IMR-90 (cell line): Measurements from ENCODE around the gene RADIL. TPM values are rescaled to one million over a fixed set of nuclear protein-coding genes. Genes with fewer than 3 reads are reported as not detected.

Experiments used
- ATAC-seq: fragments of 200-7000 bp; cut with Tn5 transposase; 2 replicates; pipeline ENCODE4 v1.9.1; 2020; ENCODE audit warnings: low read depth, mild to moderate bottlenecking, moderate library complexity
- BruUV-seq: library from RNA; stranded (reverse); fragments of 400-500 nt; replicated peaks from 2 replicates; lab custom pipeline; 2021; lab: Mats Ljungman, UMichigan
- CTCF ChIA-PET: fragments of 300-600 bp; formaldehyde crosslinking; extraction: SDS; loops from one replicate; lab custom pipeline; 2021; ENCODE audit warnings: antibody characterized with exemption; lab: Yijun Ruan, JAX
- POLR2A ChIA-PET: fragments of 300-600 bp; sonication (Branson Sonifier 250); formaldehyde crosslinking; loops from one replicate; lab custom pipeline; 2022; ENCODE audit warnings: antibody characterized with exemption; ENCODE audit not compliant: unreplicated experiment; lab: Charles Lee
- DNase-seq: peaks from one replicate; pipeline ENCODE4 v3.0.0; 2013
- H2AFZ ChIP-seq: replicated peaks from 2 replicates; pipeline ENCODE3; 2013; ENCODE audit warnings: low read length, mild to moderate bottlenecking; ENCODE audit not compliant: poor library complexity
- H2AK5ac ChIP-seq: 2 replicates; pipeline ENCODE4 v1.6.1; 2013; ENCODE audit warnings: low read depth, low read length, inconsistent platforms
- H2AK9ac ChIP-seq: replicated peaks from 2 replicates; pipeline ENCODE3; 2013; ENCODE audit warnings: mild to moderate bottlenecking, low read depth, low read length, moderate library complexity; ENCODE audit not compliant: poor library complexity
- H2BK120ac ChIP-seq: 2 replicates; pipeline ENCODE4 v1.6.1; 2013; ENCODE audit warnings: low read depth, low read length, inconsistent platforms
- H2BK15ac ChIP-seq: 3 replicates; pipeline ENCODE4 v1.6.1; 2013; ENCODE audit warnings: low read depth, low read length, inconsistent platforms
- H2BK20ac ChIP-seq: 2 replicates; pipeline ENCODE4 v1.6.1; 2013; ENCODE audit warnings: low read depth, mild to moderate bottlenecking, inconsistent platforms, low read length, moderate library complexity
- H2BK5ac ChIP-seq: 2 replicates; pipeline ENCODE4 v1.6.1; 2013; ENCODE audit warnings: mild to moderate bottlenecking, low read depth, low read length, inconsistent platforms; ENCODE audit not compliant: poor library complexity, severe bottlenecking
- H3K14ac ChIP-seq: replicated peaks from 2 replicates; pipeline ENCODE4 v1.6.1; 2013; ENCODE audit warnings: low read depth, low read length, inconsistent platforms
- H3K18ac ChIP-seq: 2 replicates; pipeline ENCODE4 v1.6.1; 2013; ENCODE audit warnings: low read depth, low read length, control low read depth
- H3K23ac ChIP-seq: 2 replicates; pipeline ENCODE4 v1.6.1; 2013; ENCODE audit warnings: low read depth, low read length, inconsistent platforms
- H3K27ac ChIP-seq: 2 replicates; pipeline ENCODE4 v1.5.1; 2013; ENCODE audit warnings: mild to moderate bottlenecking, control low read depth, low read length; ENCODE audit not compliant: insufficient read depth
- H3K27me3 ChIP-seq: 2 replicates; pipeline ENCODE4 v1.6.1; 2013; ENCODE audit warnings: low read length; ENCODE audit not compliant: control insufficient read depth, insufficient read depth
- H3K36me3 ChIP-seq: 2 replicates; pipeline ENCODE4 v1.6.1; 2013; ENCODE audit warnings: low read length, mixed read lengths; ENCODE audit not compliant: control insufficient read depth, insufficient read depth
- H3K4ac ChIP-seq: 2 replicates; pipeline ENCODE4 v1.6.1; 2013; ENCODE audit warnings: low read depth, low read length, inconsistent platforms
- H3K4me1 ChIP-seq: 2 replicates; pipeline ENCODE4 v1.6.1; 2013; ENCODE audit warnings: low read length, mixed read lengths; ENCODE audit not compliant: control insufficient read depth, insufficient read depth
- H3K4me2 ChIP-seq: 2 replicates; pipeline ENCODE4 v1.6.1; 2013; ENCODE audit warnings: low read depth, mild to moderate bottlenecking, control low read depth, low read length, moderate library complexity
- H3K4me3 ChIP-seq: 2 replicates; pipeline ENCODE4 v1.5.1; 2013; ENCODE audit warnings: low read depth, mild to moderate bottlenecking, control low read depth, low read length, moderate library complexity; ENCODE audit not compliant: insufficient read depth
- H3K56ac ChIP-seq: 2 replicates; pipeline ENCODE4 v1.6.1; 2013; ENCODE audit warnings: low read length, inconsistent platforms; ENCODE audit not compliant: insufficient read depth; ENCODE audit errors: extremely low read depth
- H3K79me1 ChIP-seq, 2 experiments: 2 replicates each; pipeline ENCODE4 v1.6.1; 2013; ENCODE audit warnings: low read length in 2 of 2, inconsistent platforms in 1 of 2, low read depth in 1 of 2
- H3K9ac ChIP-seq: 2 replicates; pipeline ENCODE4 v1.6.1; 2013; ENCODE audit warnings: low read depth, low read length, control low read depth
- H3K9me1 ChIP-seq: 2 replicates; pipeline ENCODE4 v1.6.1; 2013; ENCODE audit warnings: low read length, inconsistent platforms; ENCODE audit not compliant: insufficient read depth
- H3K9me3 ChIP-seq: 2 replicates; pipeline ENCODE4 v1.6.1; 2013; ENCODE audit warnings: low read length; ENCODE audit not compliant: control insufficient read depth, insufficient read depth
- H4K20me1 ChIP-seq: 2 replicates; pipeline ENCODE4 v1.6.1; 2013; ENCODE audit warnings: low read length, inconsistent platforms; ENCODE audit not compliant: insufficient read depth
- H4K5ac ChIP-seq: 2 replicates; pipeline ENCODE4 v1.6.1; 2013; ENCODE audit warnings: mild to moderate bottlenecking, low read depth, low read length, control low read depth
- H4K8ac ChIP-seq, 2 experiments: 2 replicates each; pipeline ENCODE4 v1.6.1; 2013; ENCODE audit warnings: low read depth in 2 of 2, low read length in 2 of 2, control low read depth in 1 of 2, inconsistent platforms in 1 of 2
- H4K91ac ChIP-seq: 2 replicates; pipeline ENCODE4 v1.6.1; 2013; ENCODE audit warnings: low read depth, low read length, inconsistent platforms; ENCODE audit not compliant: insufficient read depth
- BHLHE40 ChIP-seq: fragments of 150-350 bp; IDR thresholded peaks from 2 replicates; pipeline ENCODE4 v1.6.1; 2016; ENCODE audit warnings: mild to moderate bottlenecking, low read depth, low read length
- CTCF ChIP-seq: conservative IDR thresholded peaks from 2 replicates; pipeline ENCODE4 v1.5.1; 2012; ENCODE audit warnings: mild to moderate bottlenecking, low read depth, low read length, improper control_type of control experiment
- ELK1 ChIP-seq: fragments of 150-350 bp; IDR thresholded peaks from 2 replicates; pipeline ENCODE4 v1.6.1; 2016; ENCODE audit warnings: low read depth, mild to moderate bottlenecking, low read length, moderate library complexity, borderline replicate concordance
- FOS ChIP-seq: fragments of 150-350 bp; IDR thresholded peaks from 2 replicates; pipeline ENCODE4 v1.6.1; 2016; ENCODE audit warnings: low read depth, low read length
- MAFK ChIP-seq: IDR thresholded peaks from 2 replicates; pipeline ENCODE4 v1.6.1; 2012; ENCODE audit warnings: low read depth, low read length, improper control_type of control experiment
- MAZ ChIP-seq: IDR thresholded peaks from 2 replicates; pipeline ENCODE4 v1.6.1; 2012; ENCODE audit warnings: low read depth, mild to moderate bottlenecking, low read length, improper control_type of control experiment, moderate library complexity, borderline replicate concordance
- MXI1 ChIP-seq: IDR thresholded peaks from 2 replicates; pipeline ENCODE4 v1.6.1; 2012; ENCODE audit warnings: low read depth, mild to moderate bottlenecking, low read length, moderate library complexity, borderline replicate concordance
- NFE2L2 ChIP-seq: fragments of 150-350 bp; IDR thresholded peaks from 2 replicates; pipeline ENCODE4 v1.6.1; 2016; ENCODE audit warnings: low read depth, mild to moderate bottlenecking, low read length
- POLR2A ChIP-seq: IDR thresholded peaks from 2 replicates; pipeline ENCODE4 v1.6.1; 2012; ENCODE audit warnings: mild to moderate bottlenecking, low read depth, low read length
- RAD21 ChIP-seq: IDR thresholded peaks from 2 replicates; pipeline ENCODE4 v1.6.1; 2012; ENCODE audit warnings: low read length, improper control_type of control experiment
- RCOR1 ChIP-seq: IDR thresholded peaks from 2 replicates; pipeline ENCODE4 v1.6.1; 2012; ENCODE audit warnings: mild to moderate bottlenecking, low read length, improper control_type of control experiment; ENCODE audit not compliant: insufficient replicate concordance
- RFX5 ChIP-seq: IDR thresholded peaks from 2 replicates; pipeline ENCODE4 v1.8.0; 2012; ENCODE audit warnings: low read depth, mild to moderate bottlenecking, low read length, moderate library complexity
- SMC3 ChIP-seq: fragments of 150-350 bp; IDR thresholded peaks from 2 replicates; pipeline ENCODE4 v1.6.1; 2016; ENCODE audit warnings: low read depth, mild to moderate bottlenecking, antibody characterized with exemption, low read length, moderate library complexity
- USF2 ChIP-seq: fragments of 150-350 bp; IDR thresholded peaks from 2 replicates; pipeline ENCODE4 v1.6.1; 2017; ENCODE audit warnings: mild to moderate bottlenecking, antibody characterized with exemption, low read length, low read depth
- WGBS, 2 experiments: methylation state at CpG; one replicate each; pipeline versions ENCODE4 v1.1.5 to v1.1.7; 2013; ENCODE audit warnings: missing lambda C conversion rate in 2 of 2; ENCODE audit not compliant: insufficient read length in 1 of 2; ENCODE audit errors: extremely low coverage in 2 of 2; 5-methylcytosine and 5-hydroxymethylcytosine counted together
- dilution Hi-C: fragments of 300-500 bp; cut with HindIII; formaldehyde crosslinking; loops from one replicate; pipeline ENCODE4 v1.14.3; 2018; ENCODE audit warnings: low sequenced_read_pairs; ENCODE audit not compliant: unreplicated experiment
- in situ Hi-C: fragments of 300-500 bp; cut with MboI; formaldehyde crosslinking; loops from 3 replicates; pipeline ENCODE4 v1.14.3; 2019; ENCODE audit warnings: low sequenced_read_pairs, inconsistent platforms, mixed read lengths
- intact Hi-C: fragments of 100-400 bp; cut with micrococcal nuclease; formaldehyde crosslinking; loops from 2 replicates; pipeline ENCODE4 v1.10.0; 2022
- polyA plus RNA-seq, 3 experiments: library from polyadenylated mRNA; depleted of rRNA; stranded (reverse); fragments of >200 nt; gene quantifications; 2 replicates each; pipeline ENCODE4 v1.2.3, GENCODE V29; 2012; ENCODE audit warnings: low replicate concordance in 1 of 3
- total RNA-seq: library from RNA; depleted of rRNA; stranded (reverse); fragments of >200 nt; gene quantifications from 2 replicates; pipeline ENCODE4 v1.2.3, GENCODE V29; 2012

Gene RADIL
- total and polyA plus RNA-seq, 2 of the 4 experiments (the other 2 are of a cell fraction), result 0.18 to 0.48 TPM

GRCh38 chr7:4805110-4805983, 78.2 kb downstream of the RADIL start:
- Histone ChIP-seq H4K5ac (no peak overlapping the region), H3K4me3 (no peak overlapping the region), H3K18ac (no peak overlapping the region), H2BK15ac (no peak overlapping the region), H3K23ac (no peak overlapping the region), H2BK120ac (no peak overlapping the region), H3K27ac (no peak overlapping the region), H3K79me1 (no peaks in the 10 kb centered on the region), H3K4ac (no peak overlapping the region), H2AK5ac (no peak overlapping the region), H3K36me3 (no peaks in the 10 kb centered on the region), H3K4me1 (no peaks in the 10 kb centered on the region), H2BK5ac (no peak overlapping the region), H3K9ac (no peak overlapping the region), H3K9me1 (no peaks in the 10 kb centered on the region), H4K20me1 (no peaks in the 10 kb centered on the region), H2AK9ac (no peak overlapping the region), H3K27me3 (peaks cover 16% of the 10 kb centered on the region), H3K56ac (no peak overlapping the region), H3K4me2 (no peak overlapping the region), H3K9me3 (no peaks in the 10 kb centered on the region), H2BK20ac (no peak overlapping the region), H4K8ac (no peak overlapping the region), H3K14ac (no peak overlapping the region), H2AFZ (no peak overlapping the region), H4K91ac (no peak overlapping the region)
- POLR2A ChIA-PET, result no interaction called here
- ATAC-seq (no peak), DNase-seq (no peak)
- CTCF ChIA-PET, result interaction anchor here (0.5 to 0.8 kb wide), 2 partner anchors 8 to 168 kb away, joined by 3 read pairs; no protein-coding TSS in a partner anchor
- TF ChIP-seq MXI1, result no peak
- no peak for TF ChIP-seq SMC3
- no peak for TF ChIP-seq BHLHE40
- no peak for TF ChIP-seq MAZ
- no peak for TF ChIP-seq NFE2L2
- no peak for TF ChIP-seq RCOR1
- no peak for TF ChIP-seq RAD21
- TF ChIP-seq USF2, result no peak
- no peak for TF ChIP-seq ELK1
- no peak for TF ChIP-seq MAFK
- no peak for TF ChIP-seq CTCF
- TF ChIP-seq POLR2A, result no peak
- TF ChIP-seq FOS, result no peak
- no peak for TF ChIP-seq RFX5
- in situ Hi-C loops, result no loop called here
- 84% methylated on average over 10 of the region's 29 CpGs; no CpG with 5 or more reads in 1 of the 2 experiments for WGBS, 2 experiments
- dilution Hi-C loops, result no loop called here
- no TSS peak for BruUV-seq
- intact Hi-C loops, result no loop called here
